Stimulated activated CD4-positive, alpha-beta T cell treated with anti-CD3 and anti-CD28 coated beads, TNF-alpha, amount 100 ng/mL, for 48 hours (primary cell): ENCODE results near the gene GABARAPL2.
"Not testable (repeated sequence)": the region's sequence is repeated elsewhere in the genome, so short reads cannot be mapped to it uniquely, and the experiment has no call there.

ENCODE experiments used
- DNase-seq, 3 donors: peaks; one replicate each; pipeline ENCODE4 v3.0.0-alpha.2; 2020; ENCODE audit warnings: low read depth in 3 of 3

The GABARAPL2 gene

GRCh38 chr16:75566040-75566757, at the start of gene GABARAPL2:
TSS of gene GABARAPL2 (plus strand) at chr16:75566379. CDS start at chr16:75566487, 108 bp downstream.
- DNase-seq, result peak; percentile 74 to 88 (median 80)

GRCh38 chr16:75519175-75519574, 47.0 kb upstream of the GABARAPL2 start:
- no peak for DNase-seq

- no peak for DNase-seq
Observed at GRCh38 chr16:75526032-75526790, 40.0 kb upstream of the GABARAPL2 start.

GRCh38 chr16:75527825-75528299, 38.3 kb upstream of the GABARAPL2 start:
- DNase-seq, result no peak

- no peak for DNase-seq
Observed at GRCh38 chr16:75529056-75529905, 36.9 kb upstream of the GABARAPL2 start.

GRCh38 chr16:75529959-75530358, 36.2 kb upstream of the GABARAPL2 start:
- no peak for DNase-seq

- DNase-seq, result no peak
Observed at GRCh38 chr16:75532142-75532765, 33.9 kb upstream of the GABARAPL2 start.

- DNase-seq, result no peak
Observed at GRCh38 chr16:75532791-75533190, 33.4 kb upstream of the GABARAPL2 start.

- DNase-seq, result no peak
Observed at GRCh38 chr16:75534560-75535205, 31.5 kb upstream of the GABARAPL2 start.

- DNase-seq, result no peak
Observed at GRCh38 chr16:75535211-75535843, 30.9 kb upstream of the GABARAPL2 start.

GRCh38 chr16:75535901-75536300, 30.3 kb upstream of the GABARAPL2 start, which contains the start of gene CHST5:
TSS of gene CHST5 (minus strand) at chr16:75536108. CDS start at chr16:75530384, 5,724 bp downstream.
- no peak for DNase-seq

- no peak for DNase-seq
Observed at GRCh38 chr16:75537776-75538175, 28.4 kb upstream of the GABARAPL2 start.

GRCh38 chr16:75538882-75539565, 27.2 kb upstream of the GABARAPL2 start:
- not testable (repeated sequence) for DNase-seq

- DNase-seq, result no peak
Observed at GRCh38 chr16:75541236-75541635, 24.9 kb upstream of the GABARAPL2 start.

GRCh38 chr16:75542462-75542861, 23.7 kb upstream of the GABARAPL2 start:
- not testable (repeated sequence) for DNase-seq

- not testable (repeated sequence) for DNase-seq
Observed at GRCh38 chr16:75545879-75546278, 20.3 kb upstream of the GABARAPL2 start.

GRCh38 chr16:75546293-75546692, 19.9 kb upstream of the GABARAPL2 start:
- no peak for DNase-seq

GRCh38 chr16:75548456-75548855, 17.7 kb upstream of the GABARAPL2 start:
- DNase-seq, result not testable (repeated sequence)

GRCh38 chr16:75550211-75550662, 15.9 kb upstream of the GABARAPL2 start:
- peak in 1 of 3 donors; percentile 3 for DNase-seq

GRCh38 chr16:75552951-75553350, 13.2 kb upstream of the GABARAPL2 start:
- DNase-seq, result no peak
